H1 (cell line): ENCODE results near the gene FGF18.

Experiments used
- CTCF ChIP-seq, 3 experiments: IDR thresholded peaks; 1 replicate in 2 of 3; 2 replicates in 1 of 3; pipeline versions ENCODE4 v1.5.1 to v1.6.1; 2011; ENCODE audit warnings: low read length in 3 of 3, mild to moderate bottlenecking in 3 of 3, inconsistent platforms in 2 of 3, low read depth in 1 of 3, moderate library complexity in 1 of 3; ENCODE audit not compliant: insufficient read depth in 1 of 3; ENCODE audit errors: control extremely low read depth in 1 of 3
- EP300 ChIP-seq, 2 experiments: IDR thresholded peaks; 1 replicate in 1 of 2; 2 replicates in 1 of 2; pipeline ENCODE4 v1.6.1; 2011 to 2012; ENCODE audit warnings: low read depth in 2 of 2, low read length in 2 of 2, mild to moderate bottlenecking in 2 of 2, borderline replicate concordance in 1 of 2, inconsistent platforms in 1 of 2, moderate library complexity in 1 of 2
- EZH2 ChIP-seq: fragments of 200-600 bp; sonication (generic); IDR thresholded peaks from 2 replicates; pipeline ENCODE4 v1.7.1; 2012; ENCODE audit warnings: low read depth, mild to moderate bottlenecking, moderate library complexity, low read length, inconsistent platforms; ENCODE audit not compliant: severe bottlenecking
- KDM1A ChIP-seq: fragments of 200-600, 300-600 bp; sonication (generic); IDR thresholded peaks from 2 replicates; pipeline ENCODE4 v1.7.1; 2016; ENCODE audit warnings: mild to moderate bottlenecking, low read length, borderline replicate concordance
- POLR2AphosphoS5 ChIP-seq: IDR thresholded peaks from 2 replicates; pipeline ENCODE4 v1.6.1; 2011; ENCODE audit warnings: low read depth, low read length
- SP1 ChIP-seq: IDR thresholded peaks from 2 replicates; pipeline ENCODE4 v1.6.1; 2011; ENCODE audit warnings: low read depth, low read length
- TBP ChIP-seq: IDR thresholded peaks from 2 replicates; pipeline ENCODE4 v1.6.1; 2011; ENCODE audit warnings: low read depth, low read length, improper control_type of control experiment
- TEAD4 ChIP-seq: IDR thresholded peaks from 2 replicates; pipeline ENCODE4 v1.6.1; 2012; ENCODE audit warnings: low read depth, low read length, inconsistent platforms, mixed read lengths

- TF ChIP-seq TEAD4 (no peak), CTCF (IDR thresholded peaks at IDR 0.05; ENCODE audit: control extremely low read depth in 1 of 3, insufficient read depth in 1 of 3, low read depth in 1 of 3, low read length in 3 of 3) (no peak), POLR2AphosphoS5 (no peak), TBP (no peak), KDM1A (no peak; the same call in 1 of the 2 replicates), EP300 (IDR thresholded peaks at IDR 0.05; ENCODE audit: borderline replicate concordance in 1 of 2, low read depth in 2 of 2, low read length in 2 of 2) (no peak), SP1 (no peak), EZH2 (no peak)
These were observed 5.3 kb downstream of the FGF18 start for GRCh38 chr5:171424726-171425125.
